NCI-H446 treated with DMSO at 0.1 percent for 48 hours (cell line): ENCODE measurements around the gene COL4A1.

ENCODE experiments used
- DNase-seq: peaks from one replicate; lab custom pipeline; 2025; lab: John Stamatoyannopoulos, UW

COL4A1 gene

GRCh38 chr13:110197471-110197870 lies 109.5 kb downstream of the COL4A1 start:
- DNase-seq = no peak

GRCh38 chr13:110197026-110197425 lies 109.9 kb downstream of the COL4A1 start:
- no peak for DNase-seq

DNA sequence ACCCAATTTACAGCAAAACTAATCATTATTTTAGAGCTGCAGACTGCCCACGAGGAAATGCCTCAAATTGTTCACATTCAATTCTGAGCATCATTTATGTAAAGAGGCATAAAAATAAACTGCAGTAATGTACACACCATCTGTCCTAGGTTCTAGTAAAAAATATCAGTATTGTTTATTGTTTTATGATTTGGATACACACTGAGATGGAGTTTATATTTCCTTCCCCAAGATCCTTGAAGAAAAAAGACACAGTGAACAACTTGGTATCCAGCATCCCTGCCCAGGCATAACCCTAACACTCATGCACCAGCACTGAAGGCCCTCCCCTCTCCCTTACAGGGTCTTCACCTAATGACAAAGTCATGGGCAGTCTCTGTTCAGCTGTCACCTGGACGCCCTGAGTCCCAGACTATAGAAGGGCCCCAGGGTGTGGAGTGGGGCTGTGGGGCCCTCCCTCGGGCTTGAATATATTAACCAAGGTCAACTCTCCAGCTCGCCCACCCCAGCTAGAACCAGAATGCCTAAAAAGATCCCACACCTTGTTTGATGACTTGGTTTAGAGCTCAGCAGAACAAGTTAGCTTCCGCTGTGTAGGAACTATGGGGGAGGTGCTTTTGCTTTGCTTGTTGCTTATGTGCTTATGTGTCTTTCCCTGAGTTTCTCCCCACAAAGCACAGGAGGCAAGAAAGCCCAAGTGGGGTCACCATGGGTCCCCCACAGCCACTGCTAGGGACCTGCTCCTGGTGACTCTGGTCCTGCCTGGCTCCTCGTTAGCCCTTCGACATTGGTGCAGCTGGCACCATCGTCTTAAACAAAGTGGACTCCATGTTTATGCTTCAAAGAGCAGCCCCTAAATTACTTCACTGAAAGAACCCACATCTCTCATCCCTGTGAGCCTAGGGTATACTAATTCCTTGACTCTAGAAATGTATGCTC lies 111.1 kb downstream of the COL4A1 start:
- DNase-seq = no peak

- DNase-seq = no peak
These were observed 112.5 kb downstream of the COL4A1 start for GRCh38 chr13:110194451-110194850.

- DNase-seq = no peak
These were observed 113.5 kb downstream of the COL4A1 start for GRCh38 chr13:110193491-110193890.

DNA sequence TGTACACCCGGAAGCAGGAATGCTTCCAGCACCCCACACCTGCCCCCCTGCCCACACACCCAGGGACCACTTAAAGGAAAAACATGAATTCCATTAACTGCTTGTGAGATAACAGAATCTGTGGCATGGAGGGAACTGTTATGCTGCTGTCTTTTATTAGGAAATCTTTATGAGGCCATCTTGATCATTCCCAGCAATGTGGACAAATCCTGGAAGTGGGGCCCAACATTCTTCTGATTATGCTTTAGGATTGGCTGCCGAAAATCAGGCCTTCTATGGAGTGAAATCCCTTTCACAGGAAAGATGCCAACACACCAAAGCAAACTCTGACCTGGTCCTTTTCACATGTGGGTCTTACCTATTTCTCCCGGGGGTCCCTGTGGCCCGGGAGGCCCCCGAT lies 114.5 kb downstream of the COL4A1 start:
- no peak for DNase-seq

DNA sequence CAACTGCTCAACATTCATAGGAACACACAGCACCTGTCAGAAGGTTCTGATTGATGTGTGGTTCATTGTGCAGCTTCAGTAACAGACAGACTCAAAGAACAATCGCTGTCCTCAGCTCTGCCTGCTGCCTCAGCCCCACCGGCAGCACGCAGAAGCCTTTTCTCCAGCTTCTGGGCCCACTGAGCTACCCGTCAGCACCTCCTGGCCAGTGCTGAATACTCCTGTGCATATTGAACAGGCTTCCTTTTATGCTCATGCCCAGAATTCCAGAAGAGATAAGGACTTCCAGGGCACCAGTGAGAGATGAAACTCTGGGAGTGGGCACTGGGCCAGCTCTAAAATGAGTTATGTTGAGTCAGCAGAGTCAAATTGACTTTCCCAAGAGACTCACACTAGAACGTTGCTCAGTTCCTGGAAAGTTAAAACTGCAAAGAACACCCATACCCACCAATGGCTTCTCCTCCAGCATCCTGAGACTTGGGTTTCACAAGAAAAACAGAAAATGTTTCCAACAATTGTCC lies 119.3 kb downstream of the COL4A1 start:
- DNase-seq = no peak

DNA sequence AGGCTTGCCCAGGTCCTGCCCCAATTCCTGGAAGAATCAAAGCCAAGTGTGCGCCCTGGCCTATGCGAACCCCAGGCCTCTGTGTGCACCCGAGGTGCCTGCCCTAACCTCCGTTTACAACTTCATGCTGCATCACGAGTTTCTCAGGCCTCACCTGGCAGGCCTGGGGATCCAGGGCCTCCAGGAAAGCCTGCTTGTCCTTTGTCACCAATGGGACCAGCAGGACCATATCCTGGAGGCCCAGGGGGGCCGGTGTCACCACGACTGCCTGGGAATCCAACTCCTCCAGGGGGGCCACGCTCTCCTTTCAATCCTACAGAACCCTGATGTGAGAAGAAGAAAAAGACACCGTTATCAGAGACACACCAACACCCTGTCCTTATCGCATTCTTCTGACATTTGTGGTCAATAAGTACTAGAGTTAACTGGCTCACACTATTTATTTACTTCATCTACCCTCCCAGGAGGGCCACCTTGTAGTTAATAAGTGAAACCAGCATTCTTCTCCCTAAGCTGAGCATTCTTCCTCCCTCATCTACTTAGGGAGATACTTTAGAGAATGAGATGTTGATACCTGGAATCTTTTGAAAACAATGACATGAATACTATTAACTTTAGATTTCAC lies 120.6 kb downstream of the COL4A1 start:
- DNase-seq = no peak

DNA sequence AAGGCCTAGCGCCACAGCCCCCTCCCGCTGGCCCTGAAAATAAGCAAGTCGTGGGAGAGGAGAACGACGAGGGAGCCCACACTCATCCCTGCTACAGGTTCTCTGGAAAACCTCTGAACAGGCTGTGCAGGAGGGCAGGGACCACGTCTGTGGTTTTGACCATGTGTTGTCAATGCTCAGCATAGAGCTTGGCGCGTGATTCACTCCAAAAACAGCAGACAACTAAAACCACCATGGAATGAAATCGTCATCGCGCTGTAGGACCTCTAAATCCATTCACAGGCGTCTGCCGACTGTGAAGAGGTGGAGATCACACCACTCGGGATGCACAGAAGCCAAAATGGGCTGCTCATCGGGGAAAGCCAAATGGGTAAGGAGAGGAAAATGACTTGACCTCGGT lies 121.3 kb downstream of the COL4A1 start:
- no peak for DNase-seq

- DNase-seq = no peak
These were observed 123.0 kb downstream of the COL4A1 start for GRCh38 chr13:110183910-110184309.

DNA sequence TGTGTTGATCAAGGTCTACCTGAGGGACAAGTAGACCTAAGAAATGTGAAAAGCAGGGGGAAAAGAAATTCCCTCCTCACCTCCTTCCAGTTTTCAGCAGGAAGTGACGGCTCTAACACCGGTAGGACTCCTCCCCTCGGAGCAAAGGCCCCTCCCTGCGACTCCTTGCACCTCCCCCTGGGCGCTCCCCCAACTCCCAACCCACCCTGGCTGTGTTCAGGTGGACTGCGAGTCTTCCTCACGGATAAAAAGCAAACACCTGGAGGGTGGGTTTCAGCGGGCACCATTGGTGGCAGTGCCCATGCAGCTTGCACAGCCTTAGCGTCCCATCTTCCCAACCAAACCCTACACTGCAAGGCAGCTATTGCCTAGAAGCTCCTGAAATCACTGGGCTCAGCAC lies 124.5 kb downstream of the COL4A1 start:
- DNase-seq = no peak

DNA sequence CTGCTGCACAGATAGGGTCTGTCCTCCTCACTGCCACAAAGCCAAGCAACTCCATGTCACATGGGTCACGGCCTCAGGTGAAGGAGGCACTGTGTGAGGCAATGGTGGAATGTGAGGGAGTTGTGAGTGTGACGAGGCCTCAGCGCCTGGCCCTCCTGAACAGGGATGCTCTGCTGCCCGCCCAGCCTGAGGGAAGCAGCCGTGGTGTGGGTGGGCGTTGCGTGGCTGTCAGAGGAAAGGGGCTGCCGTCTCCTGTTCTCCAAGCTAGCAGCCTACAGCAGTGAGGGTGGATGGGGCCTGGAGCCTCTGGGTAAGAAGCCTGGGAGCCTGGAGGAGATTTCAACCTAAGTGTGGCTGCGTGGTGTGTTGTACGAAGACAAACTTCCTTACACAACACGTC lies 125.0 kb downstream of the COL4A1 start:
- DNase-seq = no peak

DNA sequence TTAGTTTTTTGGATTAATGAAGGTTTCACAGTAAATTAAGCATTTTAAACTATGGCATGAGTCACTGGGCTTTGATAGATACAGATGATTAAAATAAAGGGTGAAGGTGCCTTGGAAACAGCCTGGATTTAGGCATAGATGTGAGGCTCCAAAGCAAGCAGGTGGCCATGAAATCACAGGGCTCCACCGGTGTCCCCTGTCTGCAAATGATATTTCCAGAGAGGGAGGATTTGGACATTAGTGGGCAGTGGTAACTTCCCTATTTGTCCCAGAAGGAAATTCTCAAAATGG lies 127.2 kb downstream of the COL4A1 start:
- DNase-seq = no peak

GRCh38 chr13:110179116-110179856 lies 127.7 kb downstream of the COL4A1 start:
- DNase-seq = no peak

GRCh38 chr13:110177790-110178189 lies 129.2 kb downstream of the COL4A1 start:
- DNase-seq = no peak

- no peak for DNase-seq
These were observed 130.5 kb downstream of the COL4A1 start for GRCh38 chr13:110176431-110176830.

DNA sequence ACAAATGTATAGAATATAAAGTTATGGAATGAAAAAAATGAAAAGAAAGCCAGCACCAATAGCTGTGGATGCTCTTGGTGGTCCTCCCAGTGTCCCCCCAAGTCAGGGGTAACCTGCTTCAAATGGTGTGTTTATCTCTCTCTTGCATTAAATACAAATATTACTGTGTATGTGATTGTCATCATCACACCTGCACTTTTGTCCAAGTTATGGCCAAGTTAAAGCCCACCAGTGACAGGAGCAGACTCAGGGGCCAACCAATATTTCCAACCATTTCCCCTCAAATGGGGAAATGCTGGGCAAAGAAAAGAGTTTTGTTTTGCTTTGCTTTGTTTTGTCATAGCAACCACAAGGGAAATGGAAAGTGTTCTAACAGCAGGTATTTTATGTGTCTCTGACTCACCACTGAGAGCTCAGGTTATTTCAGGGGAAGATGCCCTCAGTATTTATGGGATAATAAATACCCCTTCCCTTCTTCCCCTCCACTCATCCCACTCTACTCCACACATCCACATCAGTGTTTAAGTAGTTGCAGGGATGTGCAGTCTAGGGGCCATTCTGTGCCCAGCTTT lies 133.6 kb downstream of the COL4A1 start:
- no peak for DNase-seq

GRCh38 chr13:110170882-110171281 lies 136.1 kb downstream of the COL4A1 start:
- no peak for DNase-seq

DNA sequence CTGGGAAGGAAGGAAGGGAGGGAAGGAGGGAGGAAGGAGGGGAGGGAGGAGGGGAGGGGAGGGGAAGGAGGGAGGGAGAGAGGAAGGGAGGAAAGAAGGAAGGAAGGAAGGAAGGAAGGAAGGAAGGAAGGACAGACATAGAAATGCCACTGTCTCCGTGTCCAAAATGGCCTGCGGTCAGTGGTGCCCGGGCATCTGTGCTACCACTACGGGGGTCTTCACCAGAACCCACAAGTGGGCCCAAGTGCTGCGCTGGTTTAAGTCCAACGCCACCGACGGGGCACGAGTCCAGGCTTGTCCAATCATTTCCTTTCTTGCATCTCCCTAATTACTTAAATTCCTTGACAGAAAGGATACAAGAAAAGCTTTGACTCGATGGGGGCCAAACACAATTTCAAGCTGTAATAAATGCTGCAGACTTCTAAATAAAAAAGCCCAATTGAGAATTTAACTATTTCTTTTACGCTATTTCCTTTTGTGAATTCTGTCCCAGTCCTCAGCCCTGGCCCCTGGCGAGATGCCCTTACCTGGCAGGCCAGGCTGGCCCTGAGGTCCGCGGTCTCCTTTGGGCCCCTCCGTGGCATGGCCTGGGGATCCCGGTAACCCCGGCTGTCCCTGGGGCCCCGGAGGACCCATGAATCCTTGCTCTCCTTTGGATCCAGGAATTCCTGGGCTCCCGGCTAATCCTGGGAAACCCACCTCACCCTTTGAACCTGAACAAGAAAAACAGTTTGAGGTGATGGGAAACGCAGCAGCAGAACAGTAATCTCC lies 136.8 kb downstream of the COL4A1 start:
- no peak for DNase-seq

DNA sequence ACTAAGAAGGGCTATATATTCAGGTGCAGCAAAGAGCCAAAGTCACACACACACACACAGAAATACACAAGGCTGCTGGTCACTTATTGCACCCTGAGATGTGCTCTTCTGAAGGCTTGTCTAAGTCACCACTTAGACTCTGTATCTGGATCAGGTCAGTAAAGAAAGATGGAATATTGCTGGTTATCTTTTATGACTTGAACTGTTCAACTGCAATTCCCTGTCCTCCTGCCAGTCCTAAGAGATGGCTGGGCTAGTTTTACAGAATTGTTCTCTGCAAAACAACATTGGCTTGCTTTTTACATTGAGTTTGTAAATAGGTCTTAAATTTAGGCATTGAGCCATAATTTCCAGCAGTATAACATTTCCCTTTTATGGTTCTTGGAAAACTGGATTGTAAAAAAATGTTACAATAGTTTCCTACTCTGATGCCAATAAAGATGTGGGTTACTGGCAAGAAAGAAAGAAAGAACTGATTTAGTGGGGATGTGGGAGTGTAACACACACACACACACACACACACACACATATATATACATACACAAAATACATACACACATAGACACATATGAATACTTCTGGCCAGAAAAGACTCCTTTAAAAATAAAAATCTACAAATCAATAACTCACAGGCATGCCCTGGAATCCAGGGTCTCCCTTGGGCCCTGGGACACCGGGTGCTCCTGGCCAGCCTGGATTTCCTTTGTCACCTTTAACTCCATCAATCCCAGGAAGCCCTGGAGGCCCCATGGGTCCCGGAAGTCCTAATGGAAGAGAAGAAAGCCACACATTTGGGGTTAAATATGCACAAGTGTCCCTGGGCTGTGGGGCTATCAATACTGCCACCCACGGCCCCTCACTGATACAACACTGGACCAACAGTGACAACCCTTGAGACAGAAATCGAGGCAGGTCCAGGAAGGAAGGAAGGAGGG lies 137.7 kb downstream of the COL4A1 start:
- no peak for DNase-seq

- no peak for DNase-seq
These were observed 140.4 kb downstream of the COL4A1 start for GRCh38 chr13:110166598-110166997.
